HepG2 (cell line): Measurements from ENCODE around the gene DNAJB11. TPM values are rescaled to one million over a fixed set of nuclear protein-coding genes. Genes with fewer than 3 reads are reported as not detected.

Experiments
- ARID2 ChIP-seq: sonication (generic); formaldehyde crosslinking; IDR thresholded peaks from 2 replicates; pipeline ENCODE4 v1.8.1; 2022; ENCODE audit warnings: mild to moderate bottlenecking, missing genetic modification reagents, borderline replicate concordance
- MEIS2 ChIP-seq: sonication (generic); formaldehyde crosslinking; IDR thresholded peaks from 2 replicates; pipeline ENCODE4 v1.9.0; 2021; ENCODE audit warnings: mild to moderate bottlenecking, missing genetic modification reagents
- MLXIP ChIP-seq: sonication (generic); formaldehyde crosslinking; IDR thresholded peaks from 2 replicates; pipeline ENCODE4 v1.9.0; 2021; ENCODE audit warnings: missing genetic modification reagents, borderline replicate concordance
- NCOA2 ChIP-seq: sonication (generic); formaldehyde crosslinking; IDR thresholded peaks from 2 replicates; pipeline ENCODE4 v1.8.0; 2022; ENCODE audit warnings: inconsistent platforms
- RARA ChIP-seq: IDR thresholded peaks from 2 replicates; pipeline ENCODE4 v1.6.1; 2016; ENCODE audit warnings: missing genetic modification reagents, missing compliant biosample characterization
- RBFOX2 ChIP-seq: fragments of 200-400 bp; formaldehyde crosslinking; IDR thresholded peaks from 2 replicates; pipeline ENCODE4 v1.6.1; 2017; ENCODE audit warnings: low read depth, mild to moderate bottlenecking, low read length
- SMYD3 ChIP-seq: sonication (generic); formaldehyde crosslinking; IDR thresholded peaks from 2 replicates; pipeline ENCODE4 v1.8.1; 2023; ENCODE audit warnings: mild to moderate bottlenecking, missing genetic modification reagents
- TBX2 ChIP-seq: sonication (generic); formaldehyde crosslinking; IDR thresholded peaks from 2 replicates; pipeline ENCODE4 v1.5.0; 2020; ENCODE audit warnings: missing genetic modification reagents, mild to moderate bottlenecking, borderline replicate concordance
- ZNF121 ChIP-seq: sonication (generic); formaldehyde crosslinking; IDR thresholded peaks from 2 replicates; pipeline ENCODE4 v1.5.0; 2020; ENCODE audit warnings: mild to moderate bottlenecking, missing genetic modification reagents
- ZNF337 ChIP-seq: sonication (generic); formaldehyde crosslinking; IDR thresholded peaks from 2 replicates; pipeline ENCODE4 v1.5.1; 2020; ENCODE audit warnings: missing genetic modification reagents, low read depth, mild to moderate bottlenecking, borderline replicate concordance
- ZNF737 ChIP-seq: sonication (generic); formaldehyde crosslinking; IDR thresholded peaks from 2 replicates; pipeline ENCODE4 v1.5.0; 2020; ENCODE audit warnings: missing genetic modification reagents, mild to moderate bottlenecking, borderline replicate concordance
- ZNF878 ChIP-seq: sonication (generic); formaldehyde crosslinking; IDR thresholded peaks from 2 replicates; pipeline ENCODE4 v1.8.1; 2023; ENCODE audit warnings: mild to moderate bottlenecking, missing genetic modification reagents, moderate library complexity
- polyA plus RNA-seq, 8 experiments: library from polyadenylated mRNA; depleted of rRNA in 3 of 8; stranded (reverse) in 7 of 8; unstranded in 1 of 8; fragments of >200 nt; fragmentation: Illumina TruSeq in 4 of 8; extraction: Trizol in 4 of 8; gene quantifications; 2 replicates each; pipeline versions ENCODE4 v1.2.1 to v1.2.3, GENCODE V29; 2011 to 2016; ENCODE audit warnings: low read depth in 4 of 8, missing spikeins in 1 of 8, mixed read lengths in 1 of 8; ENCODE audit not compliant: insufficient read depth in 1 of 8
- total RNA-seq, 5 experiments: library from RNA; depleted of rRNA; stranded (reverse); fragments of >200 nt; fragmentation: Illumina TruSeq; extraction: Trizol; gene quantifications; 2 replicates each; pipeline ENCODE4 v1.2.3, GENCODE V29; 2016; ENCODE audit warnings: low read depth in 1 of 5
- TF ChIP-seq, protein P1 (sequence below), 2 experiments: sonication (generic) in 1 of 2; formaldehyde crosslinking in 1 of 2; IDR thresholded peaks; 2 replicates each; pipeline versions ENCODE4 v1.4.0 to v1.6.1; 2016 to 2020; ENCODE audit warnings: borderline replicate concordance in 1 of 2, low read depth in 1 of 2, mild to moderate bottlenecking in 1 of 2, missing genetic modification reagents in 1 of 2
- TF ChIP-seq, protein P2 (sequence below): sonication (generic); formaldehyde crosslinking; IDR thresholded peaks from 2 replicates; pipeline ENCODE4 v1.4.0; 2020; ENCODE audit warnings: missing genetic modification reagents

DNAJB11 gene
- total and polyA plus RNA-seq, 2 of the 13 experiments (the other 11 are each of a cell fraction or from before 2014, with no cell fraction given), result 41.0 to 132 TPM

- TF ChIP-seq MEIS2 (CRISPR knock-in tag), result peak; percentile 51; the same call in 1 of the 2 replicates
- TF ChIP-seq MLXIP (CRISPR knock-in tag), result no peak
- TF ChIP-seq TBX2 (CRISPR knock-in tag), result peak; percentile 75; the same call in 1 of the 2 replicates
- TF ChIP-seq ZNF737 (CRISPR knock-in tag), result no peak
- TF ChIP-seq RBFOX2, result no peak
- peak; percentile 78; the same call in 1 of the 2 replicates for TF ChIP-seq ZNF121
- TF ChIP-seq, protein P1, sequence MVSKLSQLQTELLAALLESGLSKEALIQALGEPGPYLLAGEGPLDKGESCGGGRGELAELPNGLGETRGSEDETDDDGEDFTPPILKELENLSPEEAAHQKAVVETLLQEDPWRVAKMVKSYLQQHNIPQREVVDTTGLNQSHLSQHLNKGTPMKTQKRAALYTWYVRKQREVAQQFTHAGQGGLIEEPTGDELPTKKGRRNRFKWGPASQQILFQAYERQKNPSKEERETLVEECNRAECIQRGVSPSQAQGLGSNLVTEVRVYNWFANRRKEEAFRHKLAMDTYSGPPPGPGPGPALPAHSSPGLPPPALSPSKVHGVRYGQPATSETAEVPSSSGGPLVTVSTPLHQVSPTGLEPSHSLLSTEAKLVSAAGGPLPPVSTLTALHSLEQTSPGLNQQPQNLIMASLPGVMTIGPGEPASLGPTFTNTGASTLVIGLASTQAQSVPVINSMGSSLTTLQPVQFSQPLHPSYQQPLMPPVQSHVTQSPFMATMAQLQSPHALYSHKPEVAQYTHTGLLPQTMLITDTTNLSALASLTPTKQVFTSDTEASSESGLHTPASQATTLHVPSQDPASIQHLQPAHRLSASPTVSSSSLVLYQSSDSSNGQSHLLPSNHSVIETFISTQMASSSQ (IDR thresholded peaks at IDR 0.05; ENCODE audit: low read depth), result peak; percentile 75
- TF ChIP-seq, protein P1 (CRISPR knock-in tag; IDR thresholded peaks at IDR 0.05; ENCODE audit: borderline replicate concordance), result peak; percentile 75; the same call in 1 of the 2 replicates
- peak; percentile 86 for TF ChIP-seq RARA
- TF ChIP-seq ZNF878 (CRISPR knock-in tag), result peak; percentile 84
- TF ChIP-seq NCOA2 (CRISPR knock-in tag), result peak; percentile 79
- 0 out of 2 replicates have a peak, but pooled peaks have one; percentile 43 for TF ChIP-seq ARID2
- peak; percentile 80; the same call in 1 of the 2 replicates for TF ChIP-seq SMYD3 (CRISPR knock-in tag)
- TF ChIP-seq, protein P2, sequence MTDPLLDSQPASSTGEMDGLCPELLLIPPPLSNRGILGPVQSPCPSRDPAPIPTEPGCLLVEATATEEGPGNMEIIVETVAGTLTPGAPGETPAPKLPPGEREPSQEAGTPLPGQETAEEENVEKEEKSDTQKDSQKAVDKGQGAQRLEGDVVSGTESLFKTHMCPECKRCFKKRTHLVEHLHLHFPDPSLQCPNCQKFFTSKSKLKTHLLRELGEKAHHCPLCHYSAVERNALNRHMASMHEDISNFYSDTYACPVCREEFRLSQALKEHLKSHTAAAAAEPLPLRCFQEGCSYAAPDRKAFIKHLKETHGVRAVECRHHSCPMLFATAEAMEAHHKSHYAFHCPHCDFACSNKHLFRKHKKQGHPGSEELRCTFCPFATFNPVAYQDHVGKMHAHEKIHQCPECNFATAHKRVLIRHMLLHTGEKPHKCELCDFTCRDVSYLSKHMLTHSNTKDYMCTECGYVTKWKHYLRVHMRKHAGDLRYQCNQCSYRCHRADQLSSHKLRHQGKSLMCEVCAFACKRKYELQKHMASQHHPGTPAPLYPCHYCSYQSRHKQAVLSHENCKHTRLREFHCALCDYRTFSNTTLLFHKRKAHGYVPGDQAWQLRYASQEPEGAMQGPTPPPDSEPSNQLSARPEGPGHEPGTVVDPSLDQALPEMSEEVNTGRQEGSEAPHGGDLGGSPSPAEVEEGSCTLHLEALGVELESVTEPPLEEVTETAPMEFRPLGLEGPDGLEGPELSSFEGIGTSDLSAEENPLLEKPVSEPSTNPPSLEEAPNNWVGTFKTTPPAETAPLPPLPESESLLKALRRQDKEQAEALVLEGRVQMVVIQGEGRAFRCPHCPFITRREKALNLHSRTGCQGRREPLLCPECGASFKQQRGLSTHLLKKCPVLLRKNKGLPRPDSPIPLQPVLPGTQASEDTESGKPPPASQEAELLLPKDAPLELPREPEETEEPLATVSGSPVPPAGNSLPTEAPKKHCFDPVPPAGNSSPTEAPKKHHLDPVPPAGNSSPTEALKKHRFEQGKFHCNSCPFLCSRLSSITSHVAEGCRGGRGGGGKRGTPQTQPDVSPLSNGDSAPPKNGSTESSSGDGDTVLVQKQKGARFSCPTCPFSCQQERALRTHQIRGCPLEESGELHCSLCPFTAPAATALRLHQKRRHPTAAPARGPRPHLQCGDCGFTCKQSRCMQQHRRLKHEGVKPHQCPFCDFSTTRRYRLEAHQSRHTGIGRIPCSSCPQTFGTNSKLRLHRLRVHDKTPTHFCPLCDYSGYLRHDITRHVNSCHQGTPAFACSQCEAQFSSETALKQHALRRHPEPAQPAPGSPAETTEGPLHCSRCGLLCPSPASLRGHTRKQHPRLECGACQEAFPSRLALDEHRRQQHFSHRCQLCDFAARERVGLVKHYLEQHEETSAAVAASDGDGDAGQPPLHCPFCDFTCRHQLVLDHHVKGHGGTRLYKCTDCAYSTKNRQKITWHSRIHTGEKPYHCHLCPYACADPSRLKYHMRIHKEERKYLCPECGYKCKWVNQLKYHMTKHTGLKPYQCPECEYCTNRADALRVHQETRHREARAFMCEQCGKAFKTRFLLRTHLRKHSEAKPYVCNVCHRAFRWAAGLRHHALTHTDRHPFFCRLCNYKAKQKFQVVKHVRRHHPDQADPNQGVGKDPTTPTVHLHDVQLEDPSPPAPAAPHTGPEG (CRISPR knock-in tag), result no peak
- peak; percentile 77; the same call in 1 of the 2 replicates for TF ChIP-seq ZNF337 (CRISPR knock-in tag)
Observed at GRCh38 chr3:186630950-186631641, 60.6 kb downstream of the DNAJB11 start (continued).
